Fibroblast of peridontal ligament (primary cell): ENCODE results near the gene PRKCB.
"Not testable (repeated sequence)": the region's sequence is repeated elsewhere in the genome, so short reads cannot be mapped to it uniquely, and the experiment has no call there.

Source experiments
- DNase-seq: peaks from one replicate; pipeline ENCODE4 v3.0.0-alpha.2; 2010; ENCODE audit errors: extremely low read depth

Gene PRKCB

GRCh38 chr16:23902748-23903414, 67.1 kb downstream of the PRKCB start:
- no peak for DNase-seq

GRCh38 chr16:23905027-23905426, 69.2 kb downstream of the PRKCB start:
- no peak for DNase-seq

- no peak for DNase-seq
Measured at GRCh38 chr16:23907457-23907902, 71.7 kb downstream of the PRKCB start.

- no peak for DNase-seq
Measured at GRCh38 chr16:23907903-23908302, 72.1 kb downstream of the PRKCB start.

- no peak for DNase-seq
Measured at GRCh38 chr16:23908790-23909189, 73.0 kb downstream of the PRKCB start.

- no peak for DNase-seq
Measured at GRCh38 chr16:23909792-23910418, 74.1 kb downstream of the PRKCB start.

- DNase-seq, result no peak
Measured at GRCh38 chr16:23914946-23915530, 79.3 kb downstream of the PRKCB start.

GRCh38 chr16:23916552-23916951, 80.8 kb downstream of the PRKCB start:
- DNase-seq, result not testable (repeated sequence)

- DNase-seq, result no peak
Measured at GRCh38 chr16:23917621-23918020, 81.8 kb downstream of the PRKCB start.

- DNase-seq, result no peak
Measured at GRCh38 chr16:23920446-23920845, 84.7 kb downstream of the PRKCB start.

GRCh38 chr16:23920899-23921298, 85.1 kb downstream of the PRKCB start:
- DNase-seq, result no peak

- no peak for DNase-seq
Measured at GRCh38 chr16:23922406-23922805, 86.6 kb downstream of the PRKCB start.

- DNase-seq, result no peak
Measured at GRCh38 chr16:23924128-23924527, 88.3 kb downstream of the PRKCB start.

- DNase-seq, result no peak
Measured at GRCh38 chr16:23927796-23928195, 92.0 kb downstream of the PRKCB start.

GRCh38 chr16:23929237-23929636, 93.5 kb downstream of the PRKCB start:
- DNase-seq, result no peak

GRCh38 chr16:23929856-23930255, 94.1 kb downstream of the PRKCB start:
- no peak for DNase-seq

- no peak for DNase-seq
Measured at GRCh38 chr16:23930791-23931190, 95.0 kb downstream of the PRKCB start.

GRCh38 chr16:23931199-23931598, 95.4 kb downstream of the PRKCB start:
- DNase-seq, result no peak

- not testable (repeated sequence) for DNase-seq
Measured at GRCh38 chr16:23933650-23934049, 97.9 kb downstream of the PRKCB start.

- DNase-seq, result no peak
Measured at GRCh38 chr16:23934610-23935236, 98.9 kb downstream of the PRKCB start.

- no peak for DNase-seq
Measured at GRCh38 chr16:23940111-23940510, 104.3 kb downstream of the PRKCB start.

GRCh38 chr16:23941025-23941424, 105.2 kb downstream of the PRKCB start:
- DNase-seq, result no peak
